Subcutaneous abdominal adipose tissue (tissue), 5 donors: Measurements from ENCODE around the gene CLMN.

Experiments
- H3K27ac ChIP-seq: one replicate; pipeline ENCODE4 v1.7.0; 2013; ENCODE audit warnings: low read depth, mild to moderate bottlenecking, inconsistent platforms, low read length, moderate library complexity
- H3K27me3 ChIP-seq, 5 donors: one replicate each; pipeline ENCODE4 v1.7.0; 2013; ENCODE audit warnings: low read length in 5 of 5, inconsistent platforms in 1 of 5; ENCODE audit not compliant: control insufficient read depth in 5 of 5, insufficient read depth in 4 of 5
- H3K36me3 ChIP-seq, 5 donors: one replicate each; pipeline ENCODE4 v1.7.0; 2013; ENCODE audit warnings: low read length in 5 of 5; ENCODE audit not compliant: control insufficient read depth in 5 of 5, insufficient read depth in 5 of 5
- H3K4me1 ChIP-seq, 5 donors: one replicate each; pipeline ENCODE4 v1.7.0; 2013; ENCODE audit warnings: low read length in 5 of 5, mild to moderate bottlenecking in 3 of 5, moderate library complexity in 1 of 5; ENCODE audit not compliant: control insufficient read depth in 5 of 5, insufficient read depth in 5 of 5
- H3K4me3 ChIP-seq, 5 donors: one replicate each; pipeline ENCODE4 v1.7.0; 2013; ENCODE audit warnings: low read length in 5 of 5, low read depth in 1 of 5
- H3K9ac ChIP-seq, 5 donors: one replicate each; pipeline ENCODE4 v1.7.0; 2013; ENCODE audit warnings: low read length in 5 of 5, mild to moderate bottlenecking in 4 of 5, moderate library complexity in 3 of 5
- H3K9me3 ChIP-seq, 5 donors: one replicate each; pipeline ENCODE4 v1.7.0; 2013; ENCODE audit warnings: low read length in 5 of 5; ENCODE audit not compliant: control insufficient read depth in 5 of 5
- donor health status: healthy.
- donor health status: healthy.
- donor health status: healthy.
- donor health status: healthy.
- donor health status: healthy.

The CLMN gene

GRCh38 chr14:95164506-95164905, 155.2 kb downstream of the CLMN start:
- Histone ChIP-seq H3K27me3 (no peaks in the 10 kb centered on the region), H3K36me3 (no peaks in the 10 kb centered on the region), H3K9ac (no peak overlapping the region), H3K9me3 (peaks cover 0 to 4% (median 0%) of the 10 kb centered on the region in 5 donors), H3K27ac (no peak overlapping the region), H3K4me1 (peaks cover 0 to 14% (median 9%) of the 10 kb centered on the region in 5 donors), H3K4me3 (no peak overlapping the region)

DNA sequence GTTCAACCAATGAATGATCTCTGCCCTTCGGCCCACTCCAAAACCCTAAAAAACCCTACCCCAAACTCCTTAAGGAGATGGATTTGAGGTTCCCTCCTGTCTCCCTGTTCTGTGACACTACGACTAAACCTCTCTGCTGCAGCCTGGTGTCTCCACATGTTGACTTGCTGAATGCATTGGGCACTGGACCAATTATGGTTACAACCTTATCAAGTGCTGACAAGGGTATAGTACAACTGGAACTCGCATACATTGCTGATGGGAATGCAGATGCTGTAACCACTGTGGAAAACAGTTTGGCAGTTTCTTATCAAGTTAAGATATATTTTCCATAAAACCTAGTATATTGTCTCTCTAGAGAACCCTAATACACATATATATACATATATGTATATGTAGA, 156.0 kb downstream of the CLMN start:
- no peaks in the 10 kb centered on the region for H3K27me3 ChIP-seq
- H3K36me3 ChIP-seq: no peaks in the 10 kb centered on the region
- H3K27ac ChIP-seq: no peak overlapping the region
- peaks cover 0 to 4% (median 0%) of the 10 kb centered on the region in 5 donors for H3K9me3 ChIP-seq
- no peak overlapping the region for H3K9ac ChIP-seq
- no peak overlapping the region for H3K4me3 ChIP-seq
- H3K4me1 ChIP-seq: peaks cover 0 to 18% (median 11%) of the 10 kb centered on the region in 5 donors

DNA sequence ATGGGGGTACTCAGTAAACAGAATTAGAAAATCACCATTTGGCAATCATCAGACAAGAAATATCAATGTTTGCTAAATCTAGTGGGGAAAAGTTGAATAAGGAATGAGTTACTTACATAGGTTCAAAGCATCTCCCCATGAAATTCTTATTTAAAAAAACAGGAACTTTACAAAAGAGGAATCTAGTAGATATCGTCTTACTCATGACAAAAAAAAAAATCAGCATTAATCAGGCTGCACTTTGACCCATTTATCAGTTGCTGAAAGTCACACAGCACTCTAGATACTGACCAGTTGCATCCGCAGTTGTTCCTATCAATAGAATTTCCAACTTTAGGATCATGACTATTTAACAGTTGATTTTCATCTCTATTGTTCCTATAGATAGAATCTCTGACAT, 156.6 kb downstream of the CLMN start:
- Histone ChIP-seq H3K9me3 (peaks cover 0 to 4% (median 0%) of the 10 kb centered on the region in 5 donors), H3K9ac (no peak overlapping the region), H3K27ac (no peak overlapping the region), H3K36me3 (no peaks in the 10 kb centered on the region), H3K27me3 (no peaks in the 10 kb centered on the region), H3K4me3 (no peak overlapping the region), H3K4me1 (peaks cover 0 to 22% (median 15%) of the 10 kb centered on the region in 5 donors)

GRCh38 chr14:95162641-95163040, 157.1 kb downstream of the CLMN start:
- Histone ChIP-seq H3K4me3 (no peak overlapping the region), H3K27ac (no peak overlapping the region), H3K36me3 (no peaks in the 10 kb centered on the region), H3K4me1 (peaks cover 0 to 27% (median 18%) of the 10 kb centered on the region in 5 donors), H3K9ac (no peak overlapping the region), H3K27me3 (no peaks in the 10 kb centered on the region), H3K9me3 (peaks cover 0 to 4% (median 0%) of the 10 kb centered on the region in 5 donors)

GRCh38 chr14:95157327-95158189, 162.2 kb downstream of the CLMN start, which contains the start of gene DICER1:
DICER1 (minus strand) TSS chr14:95157529; CDS start chr14:95133458, 24,071 bp downstream.
- Histone ChIP-seq H3K9ac (peak within 1 kb of the TSS; percentile 63 to 93 (median 91)), H3K36me3 (no peaks in the 10 kb centered on the region), H3K9me3 (no peaks in the 10 kb centered on the region), H3K4me1 (peaks cover 0 to 47% (median 39%) of the 10 kb centered on the region in 5 donors), H3K4me3 (peak within 1 kb of the TSS; percentile 74 to 88 (median 78)), H3K27ac (peak within 1 kb of the TSS; percentile 93), H3K27me3 (no peaks in the 10 kb centered on the region)

DNA sequence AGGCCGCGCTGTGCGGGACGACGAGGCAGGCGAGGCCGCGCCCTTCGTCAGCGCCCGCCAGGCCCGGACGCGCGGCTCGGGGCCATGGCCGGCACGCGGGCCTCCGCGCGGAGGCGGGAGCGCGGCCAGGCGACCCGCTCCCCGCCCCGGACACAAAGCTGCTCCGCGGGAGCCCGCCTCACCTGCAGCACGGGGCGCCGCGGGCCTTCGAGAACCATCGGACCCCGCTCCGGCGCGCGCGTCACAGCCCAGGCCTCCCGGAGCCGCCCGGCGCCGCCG, 162.7 kb downstream of the CLMN start:
- H3K9me3 ChIP-seq: no peaks in the 10 kb centered on the region
- peak overlapping the region in 4 of 5 donors; percentile 78 to 93 (median 88) for H3K9ac ChIP-seq
- peak overlapping the region in 4 of 5 donors; percentile 74 to 81 (median 78) for H3K4me3 ChIP-seq
- no peaks in the 10 kb centered on the region for H3K27me3 ChIP-seq
- H3K4me1 ChIP-seq: peaks cover 2 to 46% (median 35%) of the 10 kb centered on the region in 5 donors
- peak overlapping the region; percentile 93 for H3K27ac ChIP-seq
- no peaks in the 10 kb centered on the region for H3K36me3 ChIP-seq

DNA sequence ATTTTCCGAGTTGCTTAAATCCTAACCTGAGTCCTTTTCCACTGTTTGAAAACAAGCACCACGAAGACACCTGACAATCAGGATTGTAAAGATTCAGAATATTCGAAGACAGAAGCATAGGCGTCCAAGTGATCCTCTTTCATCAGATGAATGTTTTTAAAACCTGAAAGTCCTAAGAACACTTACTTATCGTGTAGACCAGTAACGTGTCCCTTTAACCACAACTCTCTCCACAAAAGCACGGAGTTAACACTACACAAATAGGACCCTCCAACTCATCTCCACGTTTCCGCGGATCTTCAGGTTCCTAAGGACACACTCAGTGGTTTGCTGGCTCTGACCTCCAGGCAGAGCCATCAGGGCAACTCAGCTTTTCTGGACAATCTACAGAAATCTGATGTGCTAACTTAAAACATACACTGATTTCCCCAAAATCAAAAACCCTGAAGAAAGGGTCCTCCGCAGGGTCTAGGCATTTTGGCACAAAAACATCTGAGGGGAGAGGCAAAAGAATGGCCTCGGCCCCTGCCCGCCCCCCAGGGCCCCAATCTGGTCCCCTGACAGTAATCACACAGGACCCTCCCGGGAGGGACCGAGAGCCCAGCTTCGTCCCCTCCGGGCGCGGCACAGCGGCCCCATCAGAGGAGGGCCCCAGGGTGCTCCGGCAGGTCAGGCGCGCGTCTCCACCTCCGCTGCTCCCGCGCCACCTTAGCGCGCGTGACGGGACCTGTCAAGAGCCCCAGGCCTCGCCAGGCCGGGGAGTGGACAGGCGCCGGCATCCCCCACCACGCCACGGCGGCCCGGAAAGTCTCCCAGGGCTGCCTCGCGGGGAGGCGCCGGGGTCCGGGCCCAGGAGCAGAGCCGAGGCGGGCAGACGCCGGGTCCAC, 163.3 kb downstream of the CLMN start:
- peak overlapping the region; percentile 31 to 93 (median 88) for H3K9ac ChIP-seq
- H3K27ac ChIP-seq: peak overlapping the region; percentile 93
- peak overlapping the region; percentile 74 to 81 (median 78) for H3K4me3 ChIP-seq
- H3K9me3 ChIP-seq: no peaks in the 10 kb centered on the region
- no peaks in the 10 kb centered on the region for H3K36me3 ChIP-seq
- no peaks in the 10 kb centered on the region for H3K27me3 ChIP-seq
- peaks cover 3 to 51% (median 38%) of the 10 kb centered on the region in 5 donors for H3K4me1 ChIP-seq

DNA sequence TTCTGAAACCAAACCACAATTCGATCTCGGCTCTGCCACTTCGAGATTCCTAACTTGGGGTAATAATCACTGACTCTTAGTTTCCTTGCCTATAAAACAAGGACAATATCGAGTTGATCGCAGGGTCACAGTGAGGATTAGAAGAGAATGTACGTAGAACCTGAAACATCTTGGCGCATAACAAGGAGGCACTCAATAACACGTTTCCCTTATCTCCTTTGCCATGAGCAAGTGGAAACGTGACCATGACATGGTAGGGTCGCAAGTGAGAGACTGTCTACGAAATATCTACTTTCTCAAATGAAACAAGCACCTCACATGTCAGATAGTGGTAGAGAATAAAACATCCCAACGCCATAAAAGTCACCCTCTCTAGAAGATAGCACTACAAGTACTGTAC, 164.7 kb downstream of the CLMN start:
- no peaks in the 10 kb centered on the region for H3K27me3 ChIP-seq
- no peak overlapping the region for H3K27ac ChIP-seq
- no peaks in the 10 kb centered on the region for H3K36me3 ChIP-seq
- no peak overlapping the region for H3K9ac ChIP-seq
- H3K4me3 ChIP-seq: peak overlapping the region in 4 of 5 donors; percentile 16 to 74 (median 26)
- H3K4me1 ChIP-seq: peaks cover 3 to 57% (median 41%) of the 10 kb centered on the region in 5 donors
- no peaks in the 10 kb centered on the region for H3K9me3 ChIP-seq

- no peak overlapping the region for H3K27ac ChIP-seq
- no peaks in the 10 kb centered on the region for H3K36me3 ChIP-seq
- no peak overlapping the region for H3K4me3 ChIP-seq
- peaks cover 3 to 60% (median 44%) of the 10 kb centered on the region in 5 donors for H3K4me1 ChIP-seq
- no peaks in the 10 kb centered on the region for H3K27me3 ChIP-seq
- H3K9me3 ChIP-seq: no peaks in the 10 kb centered on the region
- H3K9ac ChIP-seq: no peak overlapping the region
These were observed 165.8 kb downstream of the CLMN start for GRCh38 chr14:95153866-95154265.

DNA sequence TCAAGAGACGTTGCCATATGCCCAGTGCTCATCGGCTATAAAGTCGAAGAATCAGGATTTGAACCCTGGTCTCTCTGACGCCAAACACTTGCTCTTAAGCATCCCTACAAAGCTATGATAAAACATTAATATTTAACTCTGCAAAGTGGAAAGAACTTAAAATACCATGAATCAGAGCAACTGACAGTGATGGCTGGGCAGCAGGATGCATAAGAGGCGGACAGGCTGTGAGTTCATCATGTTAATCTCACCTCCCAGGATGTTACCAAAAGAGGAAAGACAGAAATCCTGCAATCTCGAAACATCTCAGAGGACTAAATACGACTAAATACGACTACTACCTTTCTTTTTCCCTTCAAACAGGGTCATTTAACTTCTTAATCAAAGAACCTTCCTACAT, 168.1 kb downstream of the CLMN start:
- Histone ChIP-seq H3K27me3 (no peaks in the 10 kb centered on the region), H3K4me1 (peaks cover 3 to 60% (median 44%) of the 10 kb centered on the region in 5 donors), H3K9me3 (no peaks in the 10 kb centered on the region), H3K9ac (no peak overlapping the region), H3K36me3 (no peaks in the 10 kb centered on the region), H3K4me3 (no peak overlapping the region), H3K27ac (no peak overlapping the region)
